Measurements from ENCODE around the gene RNPC3. TPM values are rescaled to one million over a fixed set of nuclear protein-coding genes. Genes with fewer than 3 reads are reported as not detected.
"Not testable (repeated sequence)": the region's sequence is repeated elsewhere in the genome, so short reads cannot be mapped to it uniquely, and the experiment has no call there.

Gene RNPC3
- total RNA-seq, 1 experiment from 2014 or later, result 16.4 TPM

GRCh38 chr1:103584537-103584936, 59.0 kb downstream of the RNPC3 start (continued):
- no peak for TF ChIP-seq OVOL2 (CRISPR knock-in tag; IDR thresholded peaks at IDR 0.05; ENCODE audit: borderline replicate concordance)
- no peak for TF ChIP-seq ZNF317 (CRISPR knock-in tag; IDR thresholded peaks at IDR 0.05; ENCODE audit: borderline replicate concordance, low read depth)
- TF ChIP-seq MLX (CRISPR knock-in tag; IDR thresholded peaks at IDR 0.05), result no peak
- TF ChIP-seq RELA (CRISPR knock-in tag; IDR thresholded peaks at IDR 0.05; ENCODE audit: borderline replicate concordance), result no peak
- no peak for TF ChIP-seq KAT7 (CRISPR knock-in tag; IDR thresholded peaks at IDR 0.05; ENCODE audit: borderline replicate concordance)
- no peak for TF ChIP-seq ZMAT4 (CRISPR knock-in tag; IDR thresholded peaks at IDR 0.05)
- no peak for TF ChIP-seq ATF3 (CRISPR knock-in tag; conservative IDR thresholded peaks at IDR 0.05)

- H3K9me3 Mint-ChIP-seq; DNase-seq (ENCODE audit: low spot score); H3K4me1 Mint-ChIP-seq; H3K4me3 Mint-ChIP-seq; POLR2A ChIA-PET; CTCF ChIA-PET; H3K27me3 Mint-ChIP-seq (ENCODE audit: low read depth); H3K36me3 Mint-ChIP-seq; ATAC-seq; H3K27ac Mint-ChIP-seq: not testable (repeated sequence)
Observed at GRCh38 chr1:103602740-103603139, 77.2 kb downstream of the RNPC3 start.

Other genes with a start within 250 kb of the RNPC3 start
- 2.7 to 3.3 TPM (median 3.2 TPM) in 3 replicates for gene AMY2B, start 45.9 kb downstream of the RNPC3 start, total RNA-seq (2021)
- gene AMY2A, start 91.7 kb downstream of the RNPC3 start, total RNA-seq (2021), result 0.48 to 0.55 TPM (median 0.55 TPM) in 3 replicates
- gene AMY1A, start 130.1 kb downstream of the RNPC3 start, total RNA-seq (2021), result not detected in 3 replicates
- not detected in 3 replicates for gene AMY1B, start 170.5 kb downstream of the RNPC3 start, total RNA-seq (2021)
- not detected in 3 replicates for gene AMY1C, start 224.2 kb downstream of the RNPC3 start, total RNA-seq (2021)